Measurements from ENCODE around the gene C19orf44. TPM values are rescaled to one million over a fixed set of nuclear protein-coding genes. Genes with fewer than 3 reads are reported as not detected.

The C19orf44 gene
- total RNA-seq, 6 donors from 2014 or later = 4.3 to 26.2 (median 5.7) TPM

- peak overlapping the region in 1 of 4 donors; percentile 44 for H3K27ac ChIP-seq
- peaks cover 0 to 6% (median 0%) of the 10 kb centered on the region in 4 donors for H3K36me3 ChIP-seq
- H3K4me1 ChIP-seq = peaks cover 23 to 36% (median 30%) of the 10 kb centered on the region in 4 donors
- 80 to 88% methylated on average over 10 of the region's 10 CpGs for WGBS, 2 donors
- no peaks in the 10 kb centered on the region for H3K27me3 ChIP-seq
- H3K4me3 ChIP-seq = no peak overlapping the region
- no peak for DNase-seq
- no peak for ATAC-seq (ENCODE audit: low FRiP score in 2 of 2)
- TF ChIP-seq CTCF (IDR thresholded peaks at IDR 0.05) = no peak
- TF ChIP-seq POLR2A (IDR thresholded peaks at IDR 0.05) = no peak
- TF ChIP-seq EP300 (IDR thresholded peaks at IDR 0.05) = no peak
- TF ChIP-seq POLR2AphosphoS5 (IDR thresholded peaks at IDR 0.05) = no peak
- H3K9me3 ChIP-seq = no peaks in the 10 kb centered on the region
These were observed 41.8 kb upstream of the C19orf44 start for GRCh38 chr19:16454351-16454918.

- Histone ChIP-seq H3K27ac (no peak overlapping the region), H3K36me3 (peaks cover 0 to 6% (median 0%) of the 10 kb centered on the region in 4 donors), H3K4me3 (no peak overlapping the region), H3K9me3 (no peaks in the 10 kb centered on the region), H3K4me1 (peaks cover 23 to 37% (median 31%) of the 10 kb centered on the region in 4 donors), H3K27me3 (no peaks in the 10 kb centered on the region)
- TF ChIP-seq CTCF (IDR thresholded peaks at IDR 0.05) = no peak
- no peak for TF ChIP-seq POLR2A (IDR thresholded peaks at IDR 0.05)
- no peak for TF ChIP-seq POLR2AphosphoS5 (IDR thresholded peaks at IDR 0.05)
- TF ChIP-seq EP300 (IDR thresholded peaks at IDR 0.05) = no peak
- DNase-seq = no peak
- ATAC-seq (ENCODE audit: low FRiP score in 2 of 2) = no peak
- WGBS, 2 donors = 87 to 92% methylated on average over 5 of the region's 5 CpGs
These were observed 40.7 kb upstream of the C19orf44 start for GRCh38 chr19:16455489-16455888.

GRCh38 chr19:16456652-16457194, 39.5 kb upstream of the C19orf44 start:
- ATAC-seq (ENCODE audit: low FRiP score in 2 of 2) (peak in 1 of 2 donors; percentile 2), DNase-seq (no peak)
- peak overlapping the region in 3 of 4 donors; percentile 26 to 66 (median 60) for H3K27ac ChIP-seq
- TF ChIP-seq CTCF (IDR thresholded peaks at IDR 0.05) (no peak), POLR2A (IDR thresholded peaks at IDR 0.05) (no peak), POLR2AphosphoS5 (IDR thresholded peaks at IDR 0.05) (no peak), EP300 (IDR thresholded peaks at IDR 0.05) (no peak)
- peak overlapping the region in 1 of 4 donors; percentile 19 for H3K4me3 ChIP-seq
- no peaks in the 10 kb centered on the region for H3K9me3 ChIP-seq
- peaks cover 0 to 6% (median 0%) of the 10 kb centered on the region in 4 donors for H3K36me3 ChIP-seq
- 63 to 65% methylated on average over 11 of the region's 11 CpGs for WGBS, 2 donors
- H3K27me3 ChIP-seq = no peaks in the 10 kb centered on the region
- peaks cover 23 to 39% (median 31%) of the 10 kb centered on the region in 4 donors for H3K4me1 ChIP-seq

GRCh38 chr19:16457195-16457953, 38.8 kb upstream of the C19orf44 start:
- DNase-seq = no peak
- 14 to 19% methylated on average over 12 to 13 of the region's 16 CpGs for whole genome bisulfite sequencing, 2 donors

More at GRCh38 chr19:16457195-16457953, 38.8 kb upstream of the C19orf44 start:
- peak overlapping the region in 1 of 4 donors; percentile 19 for H3K4me3 ChIP-seq
- no peaks in the 10 kb centered on the region for H3K9me3 ChIP-seq
- peaks cover 26 to 45% (median 31%) of the 10 kb centered on the region in 4 donors for H3K4me1 ChIP-seq
- H3K27me3 ChIP-seq = no peaks in the 10 kb centered on the region
- ATAC-seq (ENCODE audit: low FRiP score in 2 of 2) = peak; percentile 45 to 61
- TF ChIP-seq CTCF (IDR thresholded peaks at IDR 0.05) = no peak
- TF ChIP-seq POLR2A (IDR thresholded peaks at IDR 0.05) = no peak
- TF ChIP-seq POLR2AphosphoS5 (IDR thresholded peaks at IDR 0.05) = no peak
- no peak for TF ChIP-seq EP300 (IDR thresholded peaks at IDR 0.05)
- H3K36me3 ChIP-seq = peaks cover 0 to 6% (median 0%) of the 10 kb centered on the region in 4 donors
- H3K27ac ChIP-seq = peak overlapping the region in 3 of 4 donors; percentile 26 to 66 (median 60)
